Measurements from ENCODE around the gene RPL28. TPM values are rescaled to one million over a fixed set of nuclear protein-coding genes. Genes with fewer than 3 reads are reported as not detected.

Gene RPL28
- total and polyA plus RNA-seq, 2 of the 4 experiments (the other 2 are of a cell fraction), result 386 to 1,693 TPM

GRCh38 chr19:55372316-55373081 is 13.2 kb upstream of the RPL28 start (continued):
- TF ChIP-seq, protein P1, sequence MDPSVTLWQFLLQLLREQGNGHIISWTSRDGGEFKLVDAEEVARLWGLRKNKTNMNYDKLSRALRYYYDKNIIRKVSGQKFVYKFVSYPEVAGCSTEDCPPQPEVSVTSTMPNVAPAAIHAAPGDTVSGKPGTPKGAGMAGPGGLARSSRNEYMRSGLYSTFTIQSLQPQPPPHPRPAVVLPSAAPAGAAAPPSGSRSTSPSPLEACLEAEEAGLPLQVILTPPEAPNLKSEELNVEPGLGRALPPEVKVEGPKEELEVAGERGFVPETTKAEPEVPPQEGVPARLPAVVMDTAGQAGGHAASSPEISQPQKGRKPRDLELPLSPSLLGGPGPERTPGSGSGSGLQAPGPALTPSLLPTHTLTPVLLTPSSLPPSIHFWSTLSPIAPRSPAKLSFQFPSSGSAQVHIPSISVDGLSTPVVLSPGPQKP (IDR thresholded peaks at IDR 0.05; ENCODE audit: borderline replicate concordance, low read depth, low read length), result no peak
- TF ChIP-seq NFE2L2 (IDR thresholded peaks at IDR 0.05; ENCODE audit: low read depth, low read length) (no peak), RAD21 (IDR thresholded peaks at IDR 0.05; ENCODE audit: low read length) (no peak; the same call in 1 of the 2 replicates), RCOR1 (IDR thresholded peaks at IDR 0.05; ENCODE audit: insufficient replicate concordance, low read length) (no peak), MXI1 (IDR thresholded peaks at IDR 0.05; ENCODE audit: borderline replicate concordance, low read depth, low read length) (no peak), MAFK (IDR thresholded peaks at IDR 0.05; ENCODE audit: low read depth, low read length) (no peak), RFX5 (IDR thresholded peaks at IDR 0.05; ENCODE audit: low read depth, low read length) (no peak), BHLHE40 (IDR thresholded peaks at IDR 0.05; ENCODE audit: low read depth, low read length) (peak; percentile 34; the same call in 1 of the 2 replicates)

Data from IMR-90 (cell line).